Esophagus muscularis mucosa (tissue), 3 donors: ENCODE measurements around the gene ADAMTS17.

ENCODE experiments used
- POLR2A ChIP-seq: fragments of 450-650 bp; IDR thresholded peaks from one replicate; pipeline ENCODE4 v1.6.1; 2017; ENCODE audit warnings: antibody characterized with exemption, moderate library complexity, mild to moderate bottlenecking, low read depth
- POLR2AphosphoS5 ChIP-seq, 2 donors: sonication (generic); formaldehyde crosslinking; IDR thresholded peaks; one replicate each; pipeline ENCODE4 v1.6.1; 2017; ENCODE audit warnings: antibody characterized with exemption in 2 of 2
- TF ChIP-seq, protein P1 (sequence below), 3 experiments: fragments of 200-600 bp in 2 of 3; fragments of 450-650 bp in 1 of 3; sonication (generic) in 2 of 3; IDR thresholded peaks; one replicate each; pipeline ENCODE4 v1.5.1; 2017 to 2019; ENCODE audit warnings: antibody characterized with exemption in 3 of 3, mild to moderate bottlenecking in 2 of 3, moderate library complexity in 1 of 3

GRCh38 chr15:100097342-100098127 lies 244.2 kb downstream of the ADAMTS17 start:
- TF ChIP-seq, protein P1, sequence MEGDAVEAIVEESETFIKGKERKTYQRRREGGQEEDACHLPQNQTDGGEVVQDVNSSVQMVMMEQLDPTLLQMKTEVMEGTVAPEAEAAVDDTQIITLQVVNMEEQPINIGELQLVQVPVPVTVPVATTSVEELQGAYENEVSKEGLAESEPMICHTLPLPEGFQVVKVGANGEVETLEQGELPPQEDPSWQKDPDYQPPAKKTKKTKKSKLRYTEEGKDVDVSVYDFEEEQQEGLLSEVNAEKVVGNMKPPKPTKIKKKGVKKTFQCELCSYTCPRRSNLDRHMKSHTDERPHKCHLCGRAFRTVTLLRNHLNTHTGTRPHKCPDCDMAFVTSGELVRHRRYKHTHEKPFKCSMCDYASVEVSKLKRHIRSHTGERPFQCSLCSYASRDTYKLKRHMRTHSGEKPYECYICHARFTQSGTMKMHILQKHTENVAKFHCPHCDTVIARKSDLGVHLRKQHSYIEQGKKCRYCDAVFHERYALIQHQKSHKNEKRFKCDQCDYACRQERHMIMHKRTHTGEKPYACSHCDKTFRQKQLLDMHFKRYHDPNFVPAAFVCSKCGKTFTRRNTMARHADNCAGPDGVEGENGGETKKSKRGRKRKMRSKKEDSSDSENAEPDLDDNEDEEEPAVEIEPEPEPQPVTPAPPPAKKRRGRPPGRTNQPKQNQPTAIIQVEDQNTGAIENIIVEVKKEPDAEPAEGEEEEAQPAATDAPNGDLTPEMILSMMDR (IDR thresholded peaks at IDR 0.05), result no peak
- TF ChIP-seq POLR2AphosphoS5 (IDR thresholded peaks at IDR 0.05), result no peak
- no peak for TF ChIP-seq POLR2A
